Measurements from ENCODE around the gene STARD9. TPM values are rescaled to one million over a fixed set of nuclear protein-coding genes. Genes with fewer than 3 reads are reported as not detected.
"Not testable (repeated sequence)": the region's sequence is repeated elsewhere in the genome, so short reads cannot be mapped to it uniquely, and the experiment has no call there.

The STARD9 gene
- total and polyA plus RNA-seq, 7 experiments from 2014 or later, result 0.13 to 10.5 (median 4.0) TPM

DNA sequence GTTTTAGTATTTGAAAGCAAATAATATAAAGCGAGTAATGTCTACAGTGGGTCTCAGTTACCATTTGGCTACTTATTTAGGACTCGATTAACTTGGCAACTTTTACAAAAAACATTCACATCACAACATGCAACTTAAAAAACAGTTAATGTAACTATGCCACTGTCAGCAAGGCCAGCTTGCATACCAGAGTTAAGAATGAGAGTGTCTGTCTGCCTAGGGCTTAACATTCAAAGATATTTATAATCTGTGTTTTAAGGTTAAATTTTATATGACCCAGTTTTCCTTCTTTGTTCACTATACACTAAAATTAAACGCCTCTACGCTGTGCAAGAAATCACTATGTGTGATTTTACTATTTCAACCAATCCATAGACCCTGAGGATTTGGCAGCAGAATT is 166.7 kb downstream of the STARD9 start:
- intact Hi-C loops (cut with micrococcal nuclease), result no loop called here
- Mint-ChIP-seq H3K9me3 (no peaks in the 10 kb centered on the region), H3K27ac (no peak overlapping the region), H3K4me1 (peaks cover 0 to 7% (median 5%) of the 10 kb centered on the region in 7 donors), H3K27me3 (no peaks in the 10 kb centered on the region), H3K4me3 (no peak overlapping the region), H3K36me3 (peaks cover 0 to 20% (median 4%) of the 10 kb centered on the region in 5 donors)
- Histone ChIP-seq H3K4me1 (ENCODE audit: control insufficient read depth in 2 of 2, insufficient read depth in 2 of 2, low read length in 2 of 2) (no peaks in the 10 kb centered on the region), H3K27me3 (ENCODE audit: control insufficient read depth in 2 of 2, insufficient read depth in 2 of 2, low read length in 2 of 2) (no peaks in the 10 kb centered on the region), H3K4me3 (ENCODE audit: low read length) (no peak overlapping the region), H3K36me3 (ENCODE audit: control insufficient read depth in 2 of 3, insufficient read depth in 3 of 3, low read length in 3 of 3) (peaks cover 0 to 14% (median 0%) of the 10 kb centered on the region in 3 experiments), H3K9me3 (ENCODE audit: control insufficient read depth in 2 of 3, low read length in 3 of 3) (no peaks in the 10 kb centered on the region), H3K27ac (ENCODE audit: low read depth, low read length) (no peak overlapping the region)
- CTCF ChIA-PET, result no interaction called here
- DNase-seq (no peak), ATAC-seq (no peak)
- POLR2A ChIA-PET, result no interaction called here

DNA sequence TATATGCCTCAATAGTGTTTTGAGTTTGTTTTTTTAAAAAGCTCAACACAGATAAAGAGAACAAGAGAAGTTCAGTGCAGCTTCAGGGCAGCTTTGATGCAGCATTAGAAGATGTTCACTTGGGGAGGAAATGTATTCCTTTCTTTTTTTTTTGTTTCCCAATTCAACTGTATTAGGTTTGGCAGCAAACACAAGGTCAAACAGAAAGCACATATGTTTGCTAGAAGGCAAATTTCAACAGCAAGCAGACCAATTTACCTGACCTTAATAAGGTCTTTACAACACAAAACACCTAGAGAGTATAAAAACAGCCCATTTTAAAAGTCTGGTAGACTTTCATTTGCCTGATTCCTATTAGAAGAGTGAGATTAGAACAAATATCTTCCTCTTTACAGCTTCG is 168.8 kb downstream of the STARD9 start:
- ChIA-PET CTCF (no interaction called here), POLR2A (no interaction called here)
- DNase-seq, result no peak
- no peak overlapping the region for H3K4me3 ChIP-seq (ENCODE audit: low read length)
- intact Hi-C loops (cut with micrococcal nuclease), result no loop called here
- no peaks in the 10 kb centered on the region for H3K9me3 ChIP-seq (ENCODE audit: control insufficient read depth in 2 of 3, low read length in 3 of 3)
- no peaks in the 10 kb centered on the region for H3K4me1 ChIP-seq (ENCODE audit: control insufficient read depth in 2 of 2, insufficient read depth in 2 of 2, low read length in 2 of 2)
- no peaks in the 10 kb centered on the region for H3K27me3 ChIP-seq (ENCODE audit: control insufficient read depth in 2 of 2, insufficient read depth in 2 of 2, low read length in 2 of 2)
- ATAC-seq, result no peak
- H3K36me3 Mint-ChIP-seq, result peaks cover 2 to 23% (median 4%) of the 10 kb centered on the region in 5 donors
- H3K36me3 ChIP-seq (ENCODE audit: control insufficient read depth in 2 of 3, insufficient read depth in 3 of 3, low read length in 3 of 3), result peaks cover 0 to 14% (median 0%) of the 10 kb centered on the region in 3 experiments
- H3K27ac Mint-ChIP-seq, result no peak overlapping the region
- H3K9me3 Mint-ChIP-seq, result no peaks in the 10 kb centered on the region
- H3K27me3 Mint-ChIP-seq, result no peaks in the 10 kb centered on the region
- peaks cover 0 to 4% (median 0%) of the 10 kb centered on the region in 7 donors for H3K4me1 Mint-ChIP-seq
- no peak overlapping the region for H3K27ac ChIP-seq (ENCODE audit: low read depth, low read length)
- no peak overlapping the region for H3K4me3 Mint-ChIP-seq

DNA sequence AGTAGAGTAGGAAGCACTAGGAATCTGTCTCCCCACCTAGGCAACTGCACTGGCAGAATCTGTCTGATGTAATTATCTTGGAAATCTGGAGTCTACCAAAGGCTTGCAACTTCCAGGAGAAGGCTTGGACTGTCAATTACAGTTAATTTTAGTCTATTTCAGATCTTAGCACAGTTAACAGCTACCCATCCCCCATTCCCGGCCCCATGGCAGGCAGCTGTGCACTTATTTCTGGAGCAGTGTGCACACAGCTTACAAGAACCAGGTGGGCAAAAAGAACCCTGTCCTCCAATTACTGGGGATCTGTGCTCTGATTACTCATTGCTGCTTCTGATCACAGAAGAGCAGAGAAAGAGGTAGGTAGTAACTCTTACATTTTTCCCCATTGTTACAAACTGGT is 173.9 kb downstream of the STARD9 start:
- Mint-ChIP-seq H3K27me3 (no peaks in the 10 kb centered on the region), H3K4me1 (peaks cover 0 to 4% (median 0%) of the 10 kb centered on the region in 7 donors), H3K36me3 (peaks cover 28 to 56% (median 48%) of the 10 kb centered on the region in 5 donors), H3K4me3 (no peak overlapping the region), H3K9me3 (peaks cover 4 to 27% (median 8%) of the 10 kb centered on the region in 11 donors), H3K27ac (peak overlapping the region in 1 of 9 donors; percentile 48)
- Histone ChIP-seq H3K36me3 (ENCODE audit: control insufficient read depth in 2 of 3, insufficient read depth in 3 of 3, low read length in 3 of 3) (peaks cover 0 to 39% (median 0%) of the 10 kb centered on the region in 3 experiments), H3K9me3 (ENCODE audit: control insufficient read depth in 2 of 3, low read length in 3 of 3) (peaks cover 0 to 7% (median 0%) of the 10 kb centered on the region in 3 experiments), H3K4me1 (ENCODE audit: control insufficient read depth in 2 of 2, insufficient read depth in 2 of 2, low read length in 2 of 2) (no peaks in the 10 kb centered on the region), H3K27ac (ENCODE audit: low read depth, low read length) (no peak overlapping the region), H3K4me3 (ENCODE audit: low read length) (no peak overlapping the region), H3K27me3 (ENCODE audit: control insufficient read depth in 2 of 2, insufficient read depth in 2 of 2, low read length in 2 of 2) (no peaks in the 10 kb centered on the region)
- intact Hi-C loops (cut with micrococcal nuclease), result no loop called here
- DNase-seq (no peak), ATAC-seq (no peak)
- ChIA-PET POLR2A (no interaction called here), CTCF (no interaction called here)

DNA sequence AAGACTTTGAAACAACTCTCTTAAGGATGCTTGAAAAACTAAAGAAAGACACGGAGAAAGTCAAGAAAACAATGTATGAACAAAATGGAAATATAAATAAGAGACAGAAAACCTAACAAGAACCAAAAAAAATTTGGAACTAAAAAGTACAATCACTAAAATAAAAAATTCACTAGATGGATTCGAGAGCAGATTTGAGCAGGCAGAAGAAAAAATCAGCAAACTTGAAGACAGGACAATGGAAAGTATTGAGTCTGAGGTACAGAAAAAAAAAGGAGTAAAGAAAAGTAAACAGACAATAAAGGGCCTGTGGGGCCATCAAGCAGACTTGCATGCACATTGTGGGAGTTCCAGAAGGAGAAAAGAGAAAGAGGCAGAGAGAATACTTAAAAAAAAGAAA is 174.9 kb downstream of the STARD9 start:
- CTCF ChIA-PET, result no interaction called here
- Mint-ChIP-seq H3K9me3 (peaks cover 4 to 27% (median 8%) of the 10 kb centered on the region in 11 donors), H3K4me1 (peaks cover 0 to 4% (median 0%) of the 10 kb centered on the region in 7 donors), H3K27me3 (no peaks in the 10 kb centered on the region), H3K27ac (peak overlapping the region in 2 of 9 donors; percentile 27 to 42), H3K36me3 (peaks cover 28 to 54% (median 47%) of the 10 kb centered on the region in 5 donors), H3K4me3 (peak overlapping the region in 1 of 10 donors; percentile 27)
- peaks cover 0 to 7% (median 0%) of the 10 kb centered on the region in 3 experiments for H3K9me3 ChIP-seq (ENCODE audit: control insufficient read depth in 2 of 3, low read length in 3 of 3)
- intact Hi-C loops (cut with micrococcal nuclease), result no loop called here
- DNase-seq (no peak), ATAC-seq (no peak)
- POLR2A ChIA-PET, result interaction anchor here (0.6 kb wide), 1 partner anchor 25 kb away, joined by 4 read pairs; no protein-coding TSS in a partner anchor
- H3K27me3 ChIP-seq (ENCODE audit: control insufficient read depth in 2 of 2, insufficient read depth in 2 of 2, low read length in 2 of 2), result no peaks in the 10 kb centered on the region
- no peaks in the 10 kb centered on the region for H3K4me1 ChIP-seq (ENCODE audit: control insufficient read depth in 2 of 2, insufficient read depth in 2 of 2, low read length in 2 of 2)
- no peak overlapping the region for H3K27ac ChIP-seq (ENCODE audit: low read depth, low read length)
- H3K4me3 ChIP-seq (ENCODE audit: low read length), result no peak overlapping the region
- H3K36me3 ChIP-seq (ENCODE audit: control insufficient read depth in 2 of 3, insufficient read depth in 3 of 3, low read length in 3 of 3), result peaks cover 0 to 39% (median 0%) of the 10 kb centered on the region in 3 experiments

DNA sequence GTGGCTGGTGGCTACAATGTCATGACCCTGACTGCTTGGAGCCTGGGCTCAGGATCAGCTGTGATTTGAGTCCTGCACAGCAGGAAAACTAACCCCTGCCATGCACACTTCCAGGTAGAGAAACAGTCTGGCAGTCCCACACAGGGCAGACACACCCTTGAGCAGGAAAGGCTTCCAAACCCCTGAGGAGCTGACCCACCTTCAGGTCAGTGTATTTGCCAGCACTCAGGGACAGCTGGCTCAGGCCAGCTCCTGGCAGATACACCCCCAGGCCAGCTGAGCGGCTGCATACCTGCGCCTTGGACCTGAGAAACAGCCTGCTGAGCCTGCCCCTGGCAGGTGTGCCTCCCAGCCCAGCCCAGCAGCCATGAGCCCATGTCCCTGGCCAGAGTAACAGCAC is 183.7 kb downstream of the STARD9 start:
- CTCF ChIA-PET, result no interaction called here
- H3K9me3 Mint-ChIP-seq, result peaks cover 3 to 38% (median 21%) of the 10 kb centered on the region in 11 donors

DNA sequence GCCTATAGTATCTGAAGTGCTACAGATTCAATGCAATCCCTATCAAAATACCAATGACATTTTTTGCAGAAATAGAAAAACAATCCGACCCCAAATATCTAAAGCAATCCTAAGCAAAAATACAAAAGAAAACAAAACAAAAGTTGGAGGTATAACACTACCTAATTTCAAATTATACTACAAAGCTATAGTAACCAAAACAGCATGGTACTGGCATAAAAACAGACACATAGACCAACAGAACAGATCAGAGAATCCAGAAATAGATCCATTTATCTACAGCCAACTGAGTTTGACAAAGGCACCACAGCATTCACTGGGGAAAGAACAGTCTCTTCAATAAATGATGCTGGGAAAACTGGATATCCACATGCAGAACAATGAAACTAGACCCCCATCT is 185.4 kb downstream of the STARD9 start:
- Histone ChIP-seq H3K36me3 (ENCODE audit: control insufficient read depth in 2 of 3, insufficient read depth in 3 of 3, low read length in 3 of 3) (peaks cover 0 to 4% (median 0%) of the 10 kb centered on the region in 3 experiments), H3K4me1 (ENCODE audit: control insufficient read depth in 2 of 2, insufficient read depth in 2 of 2, low read length in 2 of 2) (no peaks in the 10 kb centered on the region), H3K27me3 (ENCODE audit: control insufficient read depth in 2 of 2, insufficient read depth in 2 of 2, low read length in 2 of 2) (no peaks in the 10 kb centered on the region), H3K4me3 (ENCODE audit: low read length) (no peak overlapping the region), H3K9me3 (ENCODE audit: control insufficient read depth in 2 of 3, low read length in 3 of 3) (peaks cover 0 to 4% (median 0%) of the 10 kb centered on the region in 3 experiments), H3K27ac (ENCODE audit: low read depth, low read length) (no peak overlapping the region)
- DNase-seq, result no peak
- H3K9me3 Mint-ChIP-seq, result peaks cover 9 to 49% (median 28%) of the 10 kb centered on the region in 11 donors
- no peak overlapping the region for H3K27ac Mint-ChIP-seq
- intact Hi-C loops (cut with micrococcal nuclease), result no loop called here
- no peak overlapping the region for H3K4me3 Mint-ChIP-seq
- no peak for ATAC-seq
- peaks cover 20 to 61% (median 48%) of the 10 kb centered on the region in 5 donors for H3K36me3 Mint-ChIP-seq
- H3K4me1 Mint-ChIP-seq, result peaks cover 0 to 17% (median 5%) of the 10 kb centered on the region in 7 donors
- H3K27me3 Mint-ChIP-seq, result no peaks in the 10 kb centered on the region
- ChIA-PET POLR2A (no interaction called here), CTCF (no interaction called here)

More for the DNA sequence above, 183.7 kb downstream of the STARD9 start:
- intact Hi-C loops (cut with micrococcal nuclease), result no loop called here
- no peaks in the 10 kb centered on the region for H3K4me1 ChIP-seq (ENCODE audit: control insufficient read depth in 2 of 2, insufficient read depth in 2 of 2, low read length in 2 of 2)
- ATAC-seq, result no peak
- H3K4me1 Mint-ChIP-seq, result peaks cover 0 to 9% (median 5%) of the 10 kb centered on the region in 7 donors
- DNase-seq, result no peak
- H3K9me3 ChIP-seq (ENCODE audit: control insufficient read depth in 2 of 3, low read length in 3 of 3), result peaks cover 0 to 4% (median 0%) of the 10 kb centered on the region in 3 experiments
- peaks cover 0 to 4% (median 0%) of the 10 kb centered on the region in 3 experiments for H3K36me3 ChIP-seq (ENCODE audit: control insufficient read depth in 2 of 3, insufficient read depth in 3 of 3, low read length in 3 of 3)
- no peak overlapping the region for H3K27ac ChIP-seq (ENCODE audit: low read depth, low read length)
- H3K27me3 ChIP-seq (ENCODE audit: control insufficient read depth in 2 of 2, insufficient read depth in 2 of 2, low read length in 2 of 2), result no peaks in the 10 kb centered on the region
- no peak overlapping the region for H3K4me3 ChIP-seq (ENCODE audit: low read length)
- POLR2A ChIA-PET, result no interaction called here
- H3K27ac Mint-ChIP-seq, result no peak overlapping the region
- no peaks in the 10 kb centered on the region for H3K27me3 Mint-ChIP-seq
- no peak overlapping the region for H3K4me3 Mint-ChIP-seq
- peaks cover 14 to 45% (median 37%) of the 10 kb centered on the region in 5 donors for H3K36me3 Mint-ChIP-seq

DNA sequence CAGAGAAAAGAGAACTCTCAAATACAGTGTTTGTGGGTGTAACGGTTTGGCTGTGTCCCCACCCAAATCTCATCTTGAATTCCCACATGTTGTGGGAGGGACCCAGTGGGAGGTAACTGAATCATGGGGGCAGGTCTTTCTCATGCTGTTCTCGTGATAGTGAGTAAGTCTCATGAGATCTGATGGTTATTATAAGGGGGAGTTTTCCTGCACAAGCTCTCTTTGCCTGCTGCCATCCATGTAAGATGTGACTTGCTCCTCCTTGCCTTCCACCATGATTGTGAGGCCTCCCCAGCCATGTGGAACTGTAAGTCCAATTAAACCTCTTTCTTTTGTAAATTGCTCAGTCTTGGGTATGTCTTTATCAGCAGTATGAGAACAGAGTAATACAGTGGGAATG is 186.4 kb downstream of the STARD9 start:
- H3K9me3 ChIP-seq (ENCODE audit: control insufficient read depth in 2 of 3, low read length in 3 of 3); POLR2A ChIA-PET; ATAC-seq; H3K27me3 Mint-ChIP-seq; H3K4me1 ChIP-seq (ENCODE audit: control insufficient read depth in 2 of 2, insufficient read depth in 2 of 2, low read length in 2 of 2); H3K27ac ChIP-seq (ENCODE audit: low read depth, low read length); H3K4me3 ChIP-seq (ENCODE audit: low read length); H3K36me3 ChIP-seq (ENCODE audit: control insufficient read depth in 2 of 3, insufficient read depth in 3 of 3, low read length in 3 of 3); CTCF ChIA-PET; H3K27me3 ChIP-seq (ENCODE audit: control insufficient read depth in 2 of 2, insufficient read depth in 2 of 2, low read length in 2 of 2); H3K4me3 Mint-ChIP-seq; DNase-seq; intact Hi-C loops (cut with micrococcal nuclease); H3K27ac Mint-ChIP-seq: not testable (repeated sequence)
- peaks cover 0 to 17% (median 5%) of the 10 kb centered on the region in 7 donors for H3K4me1 Mint-ChIP-seq
- peaks cover 12 to 60% (median 37%) of the 10 kb centered on the region in 11 donors for H3K9me3 Mint-ChIP-seq
- H3K36me3 Mint-ChIP-seq, result peaks cover 22 to 71% (median 57%) of the 10 kb centered on the region in 5 donors

Measured in naive thymus-derived CD4-positive, alpha-beta T cell (primary cell).